HUES48 (cell line): Measurements from ENCODE around the gene RFX4.

Source experiments
- H3K27ac ChIP-seq: one replicate; pipeline ENCODE4 v1.7.0; 2013; ENCODE audit warnings: low read depth, low read length, inconsistent platforms
- H3K27me3 ChIP-seq: 2 replicates; pipeline ENCODE4 v1.6.1; 2013; ENCODE audit warnings: mild to moderate bottlenecking, low read length; ENCODE audit not compliant: control insufficient read depth, insufficient read depth
- H3K36me3 ChIP-seq: 2 replicates; pipeline ENCODE4 v1.6.1; 2013; ENCODE audit warnings: low read length; ENCODE audit not compliant: control insufficient read depth, insufficient read depth
- H3K4me1 ChIP-seq: 2 replicates; pipeline ENCODE4 v1.6.1; 2013; ENCODE audit warnings: mild to moderate bottlenecking, low read length; ENCODE audit not compliant: control insufficient read depth, insufficient read depth
- H3K4me3 ChIP-seq: 2 replicates; pipeline ENCODE4 v1.5.1; 2013; ENCODE audit warnings: mild to moderate bottlenecking, low read depth, low read length
- H3K9ac ChIP-seq: 2 replicates; pipeline ENCODE4 v1.6.1; 2013; ENCODE audit warnings: mild to moderate bottlenecking, low read depth, low read length, moderate library complexity
- H3K9me3 ChIP-seq: 2 replicates; pipeline ENCODE4 v1.6.1; 2013; ENCODE audit warnings: low read length; ENCODE audit not compliant: control insufficient read depth, insufficient read depth

Gene RFX4

DNA sequence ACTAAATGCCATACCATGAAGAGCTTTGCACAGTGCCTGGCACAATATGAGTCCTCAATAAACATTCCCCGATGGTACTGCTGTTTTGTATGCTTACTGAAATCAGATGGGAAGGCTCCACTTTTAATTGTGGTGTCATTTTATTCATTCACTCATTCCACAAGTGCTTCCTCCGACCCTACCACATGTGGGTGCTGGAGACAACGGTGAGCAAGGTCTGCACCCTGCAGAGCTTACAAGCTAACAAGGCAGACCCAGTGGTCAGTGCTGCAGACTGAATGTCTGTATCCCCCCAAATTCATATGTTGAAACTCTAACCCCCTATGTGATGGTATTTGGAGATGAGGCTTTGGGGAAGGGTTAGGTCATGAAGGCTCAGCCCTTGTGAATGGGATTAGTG lies 48.3 kb downstream of the RFX4 start:
- no peak overlapping the region for H3K4me3 ChIP-seq
- H3K9ac ChIP-seq: no peak overlapping the region
- H3K36me3 ChIP-seq: no peaks in the 10 kb centered on the region
- H3K27ac ChIP-seq: no peak overlapping the region
- no peaks in the 10 kb centered on the region for H3K9me3 ChIP-seq
- H3K27me3 ChIP-seq: no peaks in the 10 kb centered on the region
- H3K4me1 ChIP-seq: no peaks in the 10 kb centered on the region

GRCh38 chr12:106631797-106632196 lies 49.0 kb downstream of the RFX4 start:
- Histone ChIP-seq H3K4me1 (no peaks in the 10 kb centered on the region), H3K36me3 (no peaks in the 10 kb centered on the region), H3K9me3 (no peaks in the 10 kb centered on the region), H3K27ac (no peak overlapping the region), H3K9ac (no peak overlapping the region), H3K27me3 (no peaks in the 10 kb centered on the region), H3K4me3 (no peak overlapping the region)

- Histone ChIP-seq H3K9me3 (no peaks in the 10 kb centered on the region), H3K27me3 (no peaks in the 10 kb centered on the region), H3K27ac (no peak overlapping the region), H3K4me1 (no peaks in the 10 kb centered on the region), H3K4me3 (no peak overlapping the region), H3K9ac (no peak overlapping the region), H3K36me3 (no peaks in the 10 kb centered on the region)
These were observed 50.1 kb downstream of the RFX4 start for GRCh38 chr12:106632797-106633450.

DNA sequence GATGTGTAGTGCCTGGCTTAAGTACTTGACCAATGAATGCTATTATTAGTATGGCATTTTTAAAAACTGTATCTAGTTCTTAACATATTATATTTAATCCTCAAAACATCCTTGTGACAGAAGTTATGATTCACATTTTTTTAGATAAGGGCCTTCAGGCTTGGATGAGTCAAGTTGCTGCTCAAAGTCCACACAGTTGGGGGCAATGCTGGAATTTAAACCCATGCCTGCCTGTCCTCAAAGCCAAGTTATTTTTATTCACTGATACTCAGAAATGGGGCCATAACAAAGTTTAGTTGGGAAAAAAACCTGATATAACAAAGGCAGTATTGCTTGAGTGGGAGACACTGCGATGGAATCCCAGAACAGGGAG lies 50.6 kb downstream of the RFX4 start:
- Histone ChIP-seq H3K4me1 (no peaks in the 10 kb centered on the region), H3K27ac (no peak overlapping the region), H3K9me3 (no peaks in the 10 kb centered on the region), H3K9ac (no peak overlapping the region), H3K36me3 (no peaks in the 10 kb centered on the region), H3K27me3 (no peaks in the 10 kb centered on the region), H3K4me3 (no peak overlapping the region)

GRCh38 chr12:106634206-106634605 lies 51.4 kb downstream of the RFX4 start:
- no peak overlapping the region for H3K27ac ChIP-seq
- no peaks in the 10 kb centered on the region for H3K27me3 ChIP-seq
- H3K36me3 ChIP-seq: no peaks in the 10 kb centered on the region
- no peak overlapping the region for H3K4me3 ChIP-seq
- no peaks in the 10 kb centered on the region for H3K4me1 ChIP-seq
- H3K9ac ChIP-seq: no peak overlapping the region
- H3K9me3 ChIP-seq: no peaks in the 10 kb centered on the region

DNA sequence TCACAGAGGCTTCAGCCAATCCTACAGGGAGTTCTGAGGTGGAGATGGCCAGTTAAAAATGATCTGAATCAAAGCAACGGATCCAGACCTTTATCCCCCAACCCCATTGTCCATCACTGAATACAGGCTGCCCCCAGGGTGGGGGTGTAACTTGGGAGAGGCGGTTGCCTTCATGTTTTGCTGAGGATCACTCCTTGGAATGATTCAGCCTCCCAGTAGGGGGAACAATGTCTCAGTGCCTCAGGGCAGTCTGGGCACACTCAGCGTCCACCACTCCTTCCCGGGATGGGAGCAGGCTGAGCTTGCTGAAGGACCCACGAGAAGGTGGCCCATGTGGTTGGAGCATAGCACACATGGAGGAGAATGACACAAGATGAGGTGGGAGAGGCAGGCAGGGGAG lies 60.2 kb downstream of the RFX4 start:
- Histone ChIP-seq H3K4me3 (no peak overlapping the region), H3K36me3 (no peaks in the 10 kb centered on the region), H3K27ac (no peak overlapping the region), H3K27me3 (no peaks in the 10 kb centered on the region), H3K9me3 (no peaks in the 10 kb centered on the region), H3K4me1 (peaks cover 7% of the 10 kb centered on the region; the same call in 1 of the 2 replicates), H3K9ac (no peak overlapping the region)

GRCh38 chr12:106644335-106645073 lies 61.7 kb downstream of the RFX4 start:
- H3K9me3 ChIP-seq: no peaks in the 10 kb centered on the region
- H3K36me3 ChIP-seq: no peaks in the 10 kb centered on the region
- H3K4me3 ChIP-seq: no peak overlapping the region
- no peaks in the 10 kb centered on the region for H3K27me3 ChIP-seq
- no peak overlapping the region for H3K9ac ChIP-seq
- H3K4me1 ChIP-seq: peaks cover 7% of the 10 kb centered on the region; the same call in 1 of the 2 replicates
- no peak overlapping the region for H3K27ac ChIP-seq

DNA sequence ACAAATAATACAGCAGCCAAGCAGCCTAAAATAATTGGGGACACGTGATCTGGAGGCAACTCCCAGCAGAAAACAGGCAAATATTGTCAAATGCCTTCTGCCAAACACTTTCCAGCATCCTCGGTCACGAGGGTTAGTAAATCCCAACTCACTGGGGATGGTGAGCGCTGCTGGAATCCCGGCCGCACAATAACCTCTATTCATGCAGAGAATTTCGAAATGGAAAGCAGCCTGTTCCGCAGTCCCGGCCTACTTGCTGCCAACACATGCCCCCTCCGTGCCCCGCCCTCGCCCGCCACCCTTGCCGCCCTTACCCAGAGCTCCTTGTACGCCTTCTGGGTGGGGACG lies 62.2 kb downstream of the RFX4 start:
- no peaks in the 10 kb centered on the region for H3K9me3 ChIP-seq
- no peak overlapping the region for H3K27ac ChIP-seq
- no peaks in the 10 kb centered on the region for H3K36me3 ChIP-seq
- H3K4me1 ChIP-seq: peaks cover 7% of the 10 kb centered on the region; the same call in 1 of the 2 replicates
- H3K9ac ChIP-seq: no peak overlapping the region
- H3K27me3 ChIP-seq: no peaks in the 10 kb centered on the region
- H3K4me3 ChIP-seq: no peak overlapping the region

- H3K4me3 ChIP-seq: no peak overlapping the region
- H3K4me1 ChIP-seq: peaks cover 7% of the 10 kb centered on the region; the same call in 1 of the 2 replicates
- H3K36me3 ChIP-seq: no peaks in the 10 kb centered on the region
- no peak overlapping the region for H3K27ac ChIP-seq
- H3K9ac ChIP-seq: no peak overlapping the region
- H3K27me3 ChIP-seq: no peaks in the 10 kb centered on the region
- no peaks in the 10 kb centered on the region for H3K9me3 ChIP-seq
These were observed 62.9 kb downstream of the RFX4 start for GRCh38 chr12:106645465-106646330.

DNA sequence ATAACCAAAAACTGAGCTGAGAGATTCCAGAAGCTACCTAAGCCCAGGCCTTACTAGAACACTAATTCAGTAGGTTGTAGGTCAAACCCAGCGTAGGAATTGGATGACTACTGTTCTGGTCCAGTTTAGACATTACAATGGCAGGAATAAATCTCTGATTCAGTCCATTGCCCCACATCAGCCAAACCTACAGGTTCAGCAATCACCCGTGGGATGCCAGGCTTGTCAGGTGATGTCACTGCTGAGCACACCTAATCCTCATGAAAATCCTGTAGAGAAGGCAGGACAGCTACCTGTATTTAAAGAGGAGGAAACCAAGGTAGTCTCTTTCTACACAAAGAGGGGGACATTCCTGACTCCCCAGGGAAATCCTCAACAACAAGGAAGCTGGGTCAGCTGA lies 63.7 kb downstream of the RFX4 start:
- H3K27me3 ChIP-seq: no peaks in the 10 kb centered on the region
- H3K4me1 ChIP-seq: peaks cover 7% of the 10 kb centered on the region; the same call in 1 of the 2 replicates
- H3K9ac ChIP-seq: no peak overlapping the region
- H3K4me3 ChIP-seq: no peak overlapping the region
- no peaks in the 10 kb centered on the region for H3K9me3 ChIP-seq
- no peak overlapping the region for H3K27ac ChIP-seq
- H3K36me3 ChIP-seq: no peaks in the 10 kb centered on the region
